ENCODE results near the gene GTF3C4. TPM values are rescaled to one million over a fixed set of nuclear protein-coding genes. Genes with fewer than 3 reads are reported as not detected.

GTF3C4 gene
- total and polyA plus RNA-seq, 2 experiments from 2014 or later, result 9.5 to 39.6 TPM

DNA sequence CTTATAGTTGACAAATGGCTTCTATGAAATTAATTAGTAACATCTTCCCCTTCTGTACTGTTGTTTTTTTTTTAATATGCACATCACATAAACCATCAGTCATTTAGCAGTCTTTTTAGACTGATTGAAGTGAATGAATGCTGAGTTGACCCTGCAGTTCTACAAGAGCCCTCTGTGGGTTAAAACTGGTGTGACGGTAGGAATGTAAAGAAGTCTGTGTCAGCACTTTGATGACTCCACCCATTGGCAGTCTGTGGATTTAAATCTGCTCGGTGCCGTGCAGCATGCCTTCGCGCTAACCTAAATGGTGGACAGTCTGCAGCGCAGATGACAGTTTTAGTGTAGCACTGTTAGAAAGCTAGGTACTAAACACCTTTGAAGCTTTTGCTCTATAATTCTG, 3.1 kb downstream of the GTF3C4 start:
- H3K4me1 Mint-ChIP-seq, result peaks cover 26% of the 10 kb centered on the region
- peaks cover 13% of the 10 kb centered on the region for H3K27me3 Mint-ChIP-seq (ENCODE audit: insufficient read depth, low read depth, poor library complexity)
- no peak overlapping the region for H3K4me2 ChIP-seq
- H3K4me3 Mint-ChIP-seq, result peak overlapping the region; percentile 43; the same call in 2 of the 3 replicates
- H4K20me1 ChIP-seq (replicated peaks; ENCODE audit: insufficient read depth), result peaks cover 68% of the 10 kb centered on the region
- H3K36me3 ChIP-seq (ENCODE audit: insufficient read depth), result no peaks in the 10 kb centered on the region; the same call in 1 of the 2 replicates
- no peaks in the 10 kb centered on the region for H3K27me3 ChIP-seq (ENCODE audit: insufficient read depth)
- H3F3A ChIP-seq (replicated peaks; ENCODE audit: low read depth), result peaks cover 7% of the 10 kb centered on the region
- H3K4me3 ChIP-seq, result 0 out of 2 replicates have a peak overlapping the region, but pooled peaks have one; percentile 59
- H3K4me1 ChIP-seq (ENCODE audit: insufficient read depth), result peaks cover 27% of the 10 kb centered on the region
- no peak overlapping the region for H2AFZ ChIP-seq
- H3K9me3 Mint-ChIP-seq, result peaks cover 6% of the 10 kb centered on the region; the same call in 1 of the 3 replicates
- DNase-seq (ENCODE audit: low spot score) (peak; percentile 63), ATAC-seq (no peak; the same call in 2 of the 3 replicates)
- H3K9me2 ChIP-seq (ENCODE audit: insufficient read depth), result no peaks in the 10 kb centered on the region
- peaks cover 21% of the 10 kb centered on the region for H3K36me3 Mint-ChIP-seq (ENCODE audit: low read depth)
- no peak overlapping the region for H3K27ac Mint-ChIP-seq
- peaks cover 83% of the 10 kb centered on the region for H3K79me2 ChIP-seq (replicated peaks; ENCODE audit: insufficient read depth)
- TF ChIP-seq, protein P1, sequence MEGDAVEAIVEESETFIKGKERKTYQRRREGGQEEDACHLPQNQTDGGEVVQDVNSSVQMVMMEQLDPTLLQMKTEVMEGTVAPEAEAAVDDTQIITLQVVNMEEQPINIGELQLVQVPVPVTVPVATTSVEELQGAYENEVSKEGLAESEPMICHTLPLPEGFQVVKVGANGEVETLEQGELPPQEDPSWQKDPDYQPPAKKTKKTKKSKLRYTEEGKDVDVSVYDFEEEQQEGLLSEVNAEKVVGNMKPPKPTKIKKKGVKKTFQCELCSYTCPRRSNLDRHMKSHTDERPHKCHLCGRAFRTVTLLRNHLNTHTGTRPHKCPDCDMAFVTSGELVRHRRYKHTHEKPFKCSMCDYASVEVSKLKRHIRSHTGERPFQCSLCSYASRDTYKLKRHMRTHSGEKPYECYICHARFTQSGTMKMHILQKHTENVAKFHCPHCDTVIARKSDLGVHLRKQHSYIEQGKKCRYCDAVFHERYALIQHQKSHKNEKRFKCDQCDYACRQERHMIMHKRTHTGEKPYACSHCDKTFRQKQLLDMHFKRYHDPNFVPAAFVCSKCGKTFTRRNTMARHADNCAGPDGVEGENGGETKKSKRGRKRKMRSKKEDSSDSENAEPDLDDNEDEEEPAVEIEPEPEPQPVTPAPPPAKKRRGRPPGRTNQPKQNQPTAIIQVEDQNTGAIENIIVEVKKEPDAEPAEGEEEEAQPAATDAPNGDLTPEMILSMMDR (conservative IDR thresholded peaks at IDR 0.05; ENCODE audit: low read depth in 2 of 2), result 0 out of 4 replicates have a peak, but pooled peaks of 1 of the 2 experiments have one; percentile 14
- no peak for TF ChIP-seq EZH2 (IDR thresholded peaks at IDR 0.05; ENCODE audit: low read depth, unreplicated experiment)
- TF ChIP-seq NANOG (IDR thresholded peaks at IDR 0.05; ENCODE audit: borderline replicate concordance), result no peak
- H3K27ac ChIP-seq (ENCODE audit: low read depth), result no peak overlapping the region

DNA sequence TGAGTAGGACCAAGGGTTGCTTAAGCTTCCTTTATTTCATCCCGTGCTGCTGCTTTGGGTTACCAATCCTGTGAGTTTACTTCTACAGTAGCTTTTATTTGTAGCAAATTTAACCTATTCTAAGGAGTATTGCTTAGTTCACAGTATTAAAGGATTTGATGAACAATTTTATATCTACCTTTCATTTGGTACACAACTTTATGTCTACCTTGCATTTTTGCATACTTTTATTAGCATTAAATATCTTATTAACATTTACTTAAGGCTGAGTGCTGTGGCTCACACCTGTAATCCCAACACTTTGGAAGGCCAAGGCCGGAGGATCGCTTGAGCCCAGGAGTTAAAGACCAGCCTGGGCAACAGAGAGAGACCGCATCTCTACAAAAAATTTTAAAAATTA, 4.2 kb downstream of the GTF3C4 start:
- H4K20me1 ChIP-seq (replicated peaks; ENCODE audit: insufficient read depth), result peaks cover 80% of the 10 kb centered on the region
- peaks cover 89% of the 10 kb centered on the region for H3K79me2 ChIP-seq (replicated peaks; ENCODE audit: insufficient read depth)
- Mint-ChIP-seq H3K4me3 (no peak overlapping the region), H3K27me3 (ENCODE audit: insufficient read depth, low read depth, poor library complexity) (peaks cover 11% of the 10 kb centered on the region), H3K27ac (no peak overlapping the region), H3K4me1 (peaks cover 21% of the 10 kb centered on the region), H3K9me3 (peaks cover 6% of the 10 kb centered on the region; the same call in 1 of the 3 replicates), H3K36me3 (ENCODE audit: low read depth) (peaks cover 29% of the 10 kb centered on the region)
- peaks cover 21% of the 10 kb centered on the region for H3K4me1 ChIP-seq (ENCODE audit: insufficient read depth)
- DNase-seq (ENCODE audit: low spot score) (no peak), ATAC-seq (no peak)
- peaks cover 7% of the 10 kb centered on the region for H3F3A ChIP-seq (replicated peaks; ENCODE audit: low read depth)
- no peak overlapping the region for H2AFZ ChIP-seq
- no peaks in the 10 kb centered on the region for H3K9me2 ChIP-seq (ENCODE audit: insufficient read depth)
- no peak overlapping the region for H3K4me2 ChIP-seq
- no peak overlapping the region for H3K4me3 ChIP-seq
- no peak overlapping the region for H3K27ac ChIP-seq (ENCODE audit: low read depth)
- TF ChIP-seq EZH2phosphoT487 (IDR thresholded peaks at IDR 0.05; ENCODE audit: unreplicated experiment) (no peak), ZNF331 (CRISPR knock-in tag; IDR thresholded peaks at IDR 0.05; ENCODE audit: low read depth) (no peak), CREB1 (CRISPR knock-in tag; IDR thresholded peaks at IDR 0.05; ENCODE audit: low read depth) (no peak), POLR2AphosphoS5 (IDR thresholded peaks at IDR 0.05; ENCODE audit: low read depth) (no peak), STAT1 (IDR thresholded peaks at IDR 0.05; ENCODE audit: unreplicated experiment) (no peak), EZH2 (IDR thresholded peaks at IDR 0.05; ENCODE audit: low read depth, unreplicated experiment) (no peak), NANOG (IDR thresholded peaks at IDR 0.05; ENCODE audit: borderline replicate concordance) (no peak)
- TF ChIP-seq, protein P2, sequence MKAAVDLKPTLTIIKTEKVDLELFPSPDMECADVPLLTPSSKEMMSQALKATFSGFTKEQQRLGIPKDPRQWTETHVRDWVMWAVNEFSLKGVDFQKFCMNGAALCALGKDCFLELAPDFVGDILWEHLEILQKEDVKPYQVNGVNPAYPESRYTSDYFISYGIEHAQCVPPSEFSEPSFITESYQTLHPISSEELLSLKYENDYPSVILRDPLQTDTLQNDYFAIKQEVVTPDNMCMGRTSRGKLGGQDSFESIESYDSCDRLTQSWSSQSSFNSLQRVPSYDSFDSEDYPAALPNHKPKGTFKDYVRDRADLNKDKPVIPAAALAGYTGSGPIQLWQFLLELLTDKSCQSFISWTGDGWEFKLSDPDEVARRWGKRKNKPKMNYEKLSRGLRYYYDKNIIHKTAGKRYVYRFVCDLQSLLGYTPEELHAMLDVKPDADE (IDR thresholded peaks at IDR 0.05), result no peak
- TF ChIP-seq, protein P3, sequence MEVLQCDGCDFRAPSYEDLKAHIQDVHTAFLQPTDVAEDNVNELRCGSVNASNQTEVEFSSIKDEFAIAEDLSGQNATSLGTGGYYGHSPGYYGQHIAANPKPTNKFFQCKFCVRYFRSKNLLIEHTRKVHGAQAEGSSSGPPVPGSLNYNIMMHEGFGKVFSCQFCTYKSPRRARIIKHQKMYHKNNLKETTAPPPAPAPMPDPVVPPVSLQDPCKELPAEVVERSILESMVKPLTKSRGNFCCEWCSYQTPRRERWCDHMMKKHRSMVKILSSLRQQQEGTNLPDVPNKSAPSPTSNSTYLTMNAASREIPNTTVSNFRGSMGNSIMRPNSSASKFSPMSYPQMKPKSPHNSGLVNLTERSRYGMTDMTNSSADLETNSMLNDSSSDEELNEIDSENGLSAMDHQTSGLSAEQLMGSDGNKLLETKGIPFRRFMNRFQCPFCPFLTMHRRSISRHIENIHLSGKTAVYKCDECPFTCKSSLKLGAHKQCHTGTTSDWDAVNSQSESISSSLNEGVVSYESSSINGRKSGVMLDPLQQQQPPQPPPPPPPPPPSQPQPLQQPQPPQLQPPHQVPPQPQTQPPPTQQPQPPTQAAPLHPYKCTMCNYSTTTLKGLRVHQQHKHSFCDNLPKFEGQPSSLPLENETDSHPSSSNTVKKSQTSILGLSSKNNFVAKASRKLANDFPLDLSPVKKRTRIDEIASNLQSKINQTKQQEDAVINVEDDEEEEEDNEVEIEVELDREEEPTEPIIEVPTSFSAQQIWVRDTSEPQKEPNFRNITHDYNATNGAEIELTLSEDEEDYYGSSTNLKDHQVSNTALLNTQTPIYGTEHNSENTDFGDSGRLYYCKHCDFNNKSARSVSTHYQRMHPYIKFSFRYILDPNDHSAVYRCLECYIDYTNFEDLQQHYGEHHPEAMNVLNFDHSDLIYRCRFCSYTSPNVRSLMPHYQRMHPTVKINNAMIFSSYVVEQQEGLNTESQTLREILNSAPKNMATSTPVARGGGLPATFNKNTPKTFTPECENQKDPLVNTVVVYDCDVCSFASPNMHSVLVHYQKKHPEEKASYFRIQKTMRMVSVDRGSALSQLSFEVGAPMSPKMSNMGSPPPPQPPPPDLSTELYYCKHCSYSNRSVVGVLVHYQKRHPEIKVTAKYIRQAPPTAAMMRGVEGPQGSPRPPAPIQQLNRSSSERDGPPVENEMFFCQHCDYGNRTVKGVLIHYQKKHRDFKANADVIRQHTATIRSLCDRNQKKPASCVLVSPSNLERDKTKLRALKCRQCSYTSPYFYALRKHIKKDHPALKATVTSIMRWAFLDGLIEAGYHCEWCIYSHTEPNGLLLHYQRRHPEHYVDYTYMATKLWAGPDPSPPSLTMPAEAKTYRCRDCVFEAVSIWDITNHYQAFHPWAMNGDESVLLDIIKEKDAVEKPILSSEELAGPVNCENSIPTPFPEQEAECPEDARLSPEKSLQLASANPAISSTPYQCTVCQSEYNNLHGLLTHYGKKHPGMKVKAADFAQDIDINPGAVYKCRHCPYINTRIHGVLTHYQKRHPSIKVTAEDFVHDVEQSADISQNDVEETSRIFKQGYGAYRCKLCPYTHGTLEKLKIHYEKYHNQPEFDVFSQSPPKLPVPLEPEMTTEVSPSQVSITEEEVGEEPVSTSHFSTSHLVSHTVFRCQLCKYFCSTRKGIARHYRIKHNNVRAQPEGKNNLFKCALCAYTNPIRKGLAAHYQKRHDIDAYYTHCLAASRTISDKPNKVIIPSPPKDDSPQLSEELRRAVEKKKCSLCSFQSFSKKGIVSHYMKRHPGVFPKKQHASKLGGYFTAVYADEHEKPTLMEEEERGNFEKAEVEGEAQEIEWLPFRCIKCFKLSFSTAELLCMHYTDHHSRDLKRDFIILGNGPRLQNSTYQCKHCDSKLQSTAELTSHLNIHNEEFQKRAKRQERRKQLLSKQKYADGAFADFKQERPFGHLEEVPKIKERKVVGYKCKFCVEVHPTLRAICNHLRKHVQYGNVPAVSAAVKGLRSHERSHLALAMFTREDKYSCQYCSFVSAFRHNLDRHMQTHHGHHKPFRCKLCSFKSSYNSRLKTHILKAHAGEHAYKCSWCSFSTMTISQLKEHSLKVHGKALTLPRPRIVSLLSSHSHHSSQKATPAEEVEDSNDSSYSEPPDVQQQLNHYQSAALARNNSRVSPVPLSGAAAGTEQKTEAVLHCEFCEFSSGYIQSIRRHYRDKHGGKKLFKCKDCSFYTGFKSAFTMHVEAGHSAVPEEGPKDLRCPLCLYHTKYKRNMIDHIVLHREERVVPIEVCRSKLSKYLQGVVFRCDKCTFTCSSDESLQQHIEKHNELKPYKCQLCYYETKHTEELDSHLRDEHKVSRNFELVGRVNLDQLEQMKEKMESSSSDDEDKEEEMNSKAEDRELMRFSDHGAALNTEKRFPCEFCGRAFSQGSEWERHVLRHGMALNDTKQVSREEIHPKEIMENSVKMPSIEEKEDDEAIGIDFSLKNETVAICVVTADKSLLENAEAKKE (CRISPR knock-in tag; IDR thresholded peaks at IDR 0.05), result no peak
- H3K36me3 ChIP-seq (ENCODE audit: insufficient read depth), result peaks cover 7% of the 10 kb centered on the region
- H3K27me3 ChIP-seq (ENCODE audit: insufficient read depth), result no peaks in the 10 kb centered on the region

Measured in GM23338 (cell line).